K562 (cell line): Measurements from ENCODE around the gene ARL16. TPM values are rescaled to one million over a fixed set of nuclear protein-coding genes. Genes with fewer than 3 reads are reported as not detected.

Experiments used
- ATAC-seq: fragments of 200-7000 bp; cut with Tn5 transposase; 3 replicates; pipeline ENCODE4 v1.9.1; 2020; ENCODE audit warnings: moderate library complexity
- BruUV-seq: library from RNA; stranded (reverse); fragments of 400-500 nt; replicated peaks from 2 replicates; lab custom pipeline; 2021; lab: Mats Ljungman, UMichigan
- CTCF ChIA-PET: fragments of 300-600 bp; formaldehyde crosslinking; extraction: SDS; loops from one replicate; lab custom pipeline; 2021; ENCODE audit warnings: low intra/inter-chr PET ratio; lab: Yijun Ruan, JAX
- POLR2A ChIA-PET: fragments of 300-600, 350-650 bp; sonication (Branson Sonifier 250); formaldehyde crosslinking; extraction: SDS; loops from one replicate; lab custom pipeline; 2021; ENCODE audit warnings: antibody characterized with exemption, inconsistent platforms; lab: Yijun Ruan, JAX
- DNase-seq, 4 experiments: peaks; one replicate each; pipeline versions ENCODE4 v3.0.0 to v3.0.0-alpha.2; 2011 to 2018; ENCODE audit warnings: low spot score in 3 of 4, mixed read lengths in 3 of 4; ENCODE audit errors: extremely low read depth in 1 of 4
- FAIRE-seq: peaks from 2 replicates; lab custom pipeline; 2011; peaks lifted over from hg19 to GRCh38; lab: Jason Lieb, UNC
- H2AFZ ChIP-seq: 2 replicates; pipeline ENCODE4 v1.6.0; 2011; ENCODE audit warnings: low read depth, low read length, control low read depth, inconsistent platforms
- H3K27ac ChIP-seq: fragments of 200-600 bp; 3 replicates; pipeline ENCODE4 v1.8.0; 2011; ENCODE audit warnings: low read depth, mild to moderate bottlenecking, control low read depth, inconsistent platforms, low read length, moderate library complexity, mixed read lengths; ENCODE audit errors: extremely low read depth
- H3K27me3 ChIP-seq, 2 experiments: fragments of 300-600 bp in 1 of 2; 2 replicates in 1 of 2; 3 replicates in 1 of 2; pipeline versions ENCODE4 v1.6.0 to v1.8.0; 2011; ENCODE audit warnings: inconsistent platforms in 2 of 2, low read length in 2 of 2, mild to moderate bottlenecking in 1 of 2, mixed read lengths in 1 of 2, moderate library complexity in 1 of 2; ENCODE audit not compliant: control insufficient read depth in 2 of 2, insufficient read depth in 2 of 2
- H3K36me3 ChIP-seq: fragments of 300-600 bp; 3 replicates; pipeline ENCODE4 v1.8.0; 2011; ENCODE audit warnings: mild to moderate bottlenecking, low read length, inconsistent platforms; ENCODE audit not compliant: control insufficient read depth, insufficient read depth
- H3K4me1 ChIP-seq, 2 experiments: fragments of 200-600 bp in 1 of 2; replicated peaks in 1 of 2; 2 replicates in 1 of 2; 3 replicates in 1 of 2; pipeline versions ENCODE4 v1.5.1 to v1.8.0; 2011; ENCODE audit warnings: inconsistent platforms in 2 of 2, low read length in 2 of 2, mild to moderate bottlenecking in 1 of 2, mixed read lengths in 1 of 2, moderate library complexity in 1 of 2; ENCODE audit not compliant: control insufficient read depth in 2 of 2, insufficient read depth in 2 of 2
- H3K4me2 ChIP-seq: 2 replicates; pipeline ENCODE4 v1.6.1; 2011; ENCODE audit warnings: low read length, control low read depth, inconsistent platforms, mixed read lengths; ENCODE audit not compliant: insufficient read depth
- H3K4me3 ChIP-seq: fragments of 200-600 bp; sonication (generic), shearing (Covaris generic); 2 replicates; pipeline ENCODE4 v1.5.1; 2016; ENCODE audit warnings: control low read depth, inconsistent platforms
- H3K79me2 ChIP-seq: fragments of 200-600 bp; 3 replicates; pipeline ENCODE4 v1.8.0; 2011; ENCODE audit warnings: low read length, inconsistent platforms; ENCODE audit not compliant: control insufficient read depth, insufficient read depth
- H3K9ac ChIP-seq, 2 experiments: 2 replicates each; pipeline versions ENCODE4 v1.6.0 to v1.6.1; 2011; ENCODE audit warnings: low read depth in 2 of 2, low read length in 2 of 2, control low read depth in 1 of 2, inconsistent platforms in 1 of 2, mild to moderate bottlenecking in 1 of 2, mixed read lengths in 1 of 2; ENCODE audit not compliant: insufficient read depth in 1 of 2
- H3K9me1 ChIP-seq: one replicate; pipeline ENCODE4 v1.6.0; 2011; ENCODE audit warnings: inconsistent platforms, mild to moderate bottlenecking, low read length, moderate library complexity; ENCODE audit not compliant: control insufficient read depth, insufficient read depth
- H3K9me3 ChIP-seq: replicated peaks from 2 replicates; pipeline ENCODE4 v1.5.1; 2011; ENCODE audit warnings: low read depth, low read length, inconsistent platforms; ENCODE audit not compliant: control insufficient read depth, insufficient read depth
- H4K20me1 ChIP-seq: replicated peaks from 2 replicates; pipeline ENCODE4 v1.6.1; 2011; ENCODE audit warnings: low read length, inconsistent platforms, mixed read lengths; ENCODE audit not compliant: control insufficient read depth, insufficient read depth
- BHLHE40 ChIP-seq: IDR thresholded peaks from 2 replicates; pipeline ENCODE4 v1.6.1; 2011; ENCODE audit warnings: low read length, improper control_type of control experiment
- POLR2AphosphoS5 ChIP-seq: IDR thresholded peaks from 2 replicates; pipeline ENCODE4 v1.6.1; 2011; ENCODE audit warnings: mild to moderate bottlenecking, low read depth, low read length, moderate library complexity; ENCODE audit not compliant: control insufficient read depth, insufficient read depth
- POLR2B ChIP-seq: fragments of 450-650 bp; IDR thresholded peaks from 2 replicates; pipeline ENCODE4 v1.6.1; 2018; ENCODE audit warnings: low read depth; ENCODE audit not compliant: partially characterized antibody
- POLR2G ChIP-seq: fragments of 200-400 bp; formaldehyde crosslinking; IDR thresholded peaks from 2 replicates; pipeline ENCODE4 v1.6.1; 2017; ENCODE audit warnings: low read depth, mild to moderate bottlenecking, antibody characterized with exemption, low read length, moderate library complexity
- SRF ChIP-seq, 2 experiments: fragments of 250-450, 450-650 bp in 1 of 2; sonication (Bioruptor Pico) in 1 of 2; sonication (generic) in 1 of 2; formaldehyde crosslinking; IDR thresholded peaks; 2 replicates each; pipeline versions ENCODE4 v1.5.0 to v1.5.1; 2020 to 2022; ENCODE audit warnings: mild to moderate bottlenecking in 1 of 2, missing genetic modification reagents in 1 of 2
- U2AF2 ChIP-seq: fragments of 200-400 bp; formaldehyde crosslinking; optimal IDR thresholded peaks from 2 replicates; pipeline ENCODE3; 2017; ENCODE audit warnings: low read depth, mild to moderate bottlenecking, low read length
- ZNF707 ChIP-seq: fragments of 250-450 bp; sonication (Bioruptor Pico); conservative IDR thresholded peaks from 2 replicates; pipeline ENCODE4 v1.8.0; 2022; ENCODE audit warnings: inconsistent platforms, mild to moderate bottlenecking, moderate library complexity
- WGBS: fragments of 100-300 bp; shearing (Covaris generic); methylation state at CpG from one replicate; pipeline ENCODE4 v1.1.6; 2016; ENCODE audit warnings: low coverage, mixed read lengths; ENCODE audit not compliant: insufficient coverage; ENCODE audit errors: missing lambda C conversion rate; 5-methylcytosine and 5-hydroxymethylcytosine counted together
- in situ Hi-C: fragments of 300-500 bp; cut with MboI; formaldehyde crosslinking; loops from 4 replicates; pipeline ENCODE4 v1.15.0; 2018; ENCODE audit warnings: inconsistent platforms, mixed read lengths
- intact Hi-C: fragments of 100-400 bp; cut with micrococcal nuclease; formaldehyde crosslinking; loops from 2 replicates; pipeline ENCODE4 v1.14.2; 2022
- polyA plus RNA-seq, 8 experiments: library from polyadenylated mRNA; depleted of rRNA in 4 of 8; stranded (reverse) in 5 of 8; unstranded in 3 of 8; fragments of >200 nt; fragmentation: Nextera tagmentation in 2 of 8; fragmentation: Illumina TruSeq in 1 of 8; extraction: Ambion mirVana in 2 of 8; extraction: Trizol in 1 of 8; gene quantifications; 2 replicates each; pipeline versions ENCODE4 v1.2.1 to v1.2.3, GENCODE V29; 2011 to 2014; ENCODE audit warnings: inconsistent platforms in 1 of 8, missing spikeins in 1 of 8
- total RNA-seq, 7 experiments: library from RNA; depleted of rRNA in 6 of 7; stranded (reverse); fragments of >200 nt in 6 of 7; fragmentation: Illumina TruSeq in 2 of 7; extraction: Trizol in 2 of 7; gene quantifications; 2 replicates each; pipeline versions ENCODE4 v1.2.1 to v1.2.3, GENCODE V29; 2011 to 2021; ENCODE audit warnings: low replicate concordance in 1 of 7
- TF ChIP-seq, protein P1 (sequence below): sonication (generic); formaldehyde crosslinking; IDR thresholded peaks from 2 replicates; pipeline ENCODE4 v1.8.0; 2022; ENCODE audit warnings: mild to moderate bottlenecking, missing genetic modification reagents
- TF ChIP-seq, protein P2 (sequence below): sonication (generic); formaldehyde crosslinking; IDR thresholded peaks from 2 replicates; pipeline ENCODE4 v1.9.0; 2022; ENCODE audit warnings: mild to moderate bottlenecking, missing genetic modification reagents
- TF ChIP-seq, protein P3 (sequence below), 3 experiments: fragments of 200-800 bp in 1 of 3; fragments of 250-450 bp in 1 of 3; fragments of 450-650 bp in 1 of 3; sonication (Bioruptor Pico) in 1 of 3; sonication (Bioruptor generic) in 1 of 3; formaldehyde crosslinking in 1 of 3; IDR thresholded peaks; 2 replicates each; pipeline versions ENCODE4 v1.6.1 to v1.8.0; 2016 to 2022; ENCODE audit warnings: mild to moderate bottlenecking in 2 of 3, missing genetic modification characterization in 2 of 3, missing compliant biosample characterization in 1 of 3, moderate library complexity in 1 of 3

Gene ARL16
- total and polyA plus RNA-seq, 9 of the 15 experiments (the other 6 are each of a cell fraction or from before 2014, with no cell fraction given): 5.4 to 32.4 (median 22.6) TPM

DNA sequence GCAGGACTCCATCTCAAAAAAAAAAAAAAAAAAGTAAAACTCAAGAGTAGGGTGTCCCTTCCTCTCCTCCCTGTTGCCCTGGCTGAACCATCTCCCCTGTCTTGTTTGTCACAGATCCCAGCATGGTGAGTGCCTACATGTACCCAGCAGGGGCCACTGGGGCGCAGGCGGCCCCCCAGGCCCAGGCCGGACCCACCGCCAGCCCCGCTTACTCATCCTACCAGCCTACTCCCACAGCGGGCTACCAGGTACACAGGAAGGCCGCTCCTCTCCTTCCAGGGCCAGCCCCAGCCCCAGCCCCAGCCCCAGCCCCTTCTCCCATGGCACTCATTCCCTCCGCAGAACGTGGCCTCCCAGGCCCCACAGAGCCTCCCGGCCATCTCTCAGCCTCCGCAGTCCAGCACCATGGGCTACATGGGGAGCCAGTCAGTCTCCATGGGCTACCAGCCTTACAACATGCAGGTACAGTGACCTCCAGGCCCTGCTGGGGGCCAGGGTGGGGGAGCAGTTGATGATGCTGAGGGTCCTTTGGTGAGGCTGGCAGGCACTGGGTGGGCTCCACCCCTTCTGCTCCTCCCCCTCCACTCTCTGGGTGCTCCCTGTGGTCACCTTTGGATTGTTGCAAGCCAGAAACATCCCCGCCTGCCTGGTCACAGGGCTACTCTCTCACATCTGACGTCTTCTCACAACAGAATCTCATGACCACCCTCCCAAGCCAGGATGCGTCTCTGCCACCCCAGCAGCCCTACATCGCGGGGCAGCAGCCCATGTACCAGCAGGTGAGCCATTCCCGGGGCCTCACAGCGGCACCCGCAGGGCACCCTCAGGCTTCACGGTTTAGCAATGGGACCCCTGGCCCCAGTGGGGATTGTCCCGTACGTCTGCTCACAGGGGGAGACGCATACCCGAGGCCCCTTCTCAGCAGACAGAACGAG is 17.0 kb upstream of the ARL16 start:
- intact Hi-C loops: loop anchor here (5.0 kb wide), 1 partner anchor 33 kb away; the partner anchor contains the start of genes CCDC137 and OXLD1
- peaks cover 52% of the 10 kb centered on the region for H3K79me2 ChIP-seq
- peak overlapping the region in 1 of 2 experiments; percentile 100; a peak in 3 of 4 replicates for H3K9ac ChIP-seq
- ChIA-PET CTCF (interaction anchor here (1.0 kb wide), 1 partner anchor 448 kb away, joined by 3 read pairs; no protein-coding TSS in a partner anchor), POLR2A (interaction anchor here (0.6 to 3.8 kb wide), 6 partner anchors 9 to 130 kb away, joined by 3 to 41 read pairs (median 8); partner anchors contain the start of genes ARL16 and HGS)
- peak overlapping the region; percentile 99 for H3K4me3 ChIP-seq
- no peaks in the 10 kb centered on the region for H3K9me1 ChIP-seq
- H2AFZ ChIP-seq: no peak overlapping the region
- no TSS peak for BruUV-seq
- FAIRE-seq (no peak), ATAC-seq (no peak), DNase-seq (no peak)
- WGBS: 95% methylated on average over 8 of the region's 25 CpGs
- H3K36me3 ChIP-seq: peaks cover 80% of the 10 kb centered on the region
- H4K20me1 ChIP-seq: peaks cover 14% of the 10 kb centered on the region
- H3K27ac ChIP-seq: peak overlapping the region; percentile 90; the same call in 2 of the 3 replicates
- peak overlapping the region; percentile 95 for H3K4me2 ChIP-seq
- H3K9me3 ChIP-seq: no peaks in the 10 kb centered on the region
- in situ Hi-C loops: no loop called here
- H3K27me3 ChIP-seq: no peaks in the 10 kb centered on the region
- H3K4me1 ChIP-seq: peaks cover 14 to 50% of the 10 kb centered on the region in 2 experiments; a peak in 4 of 5 replicates
- TF ChIP-seq, protein P1, sequence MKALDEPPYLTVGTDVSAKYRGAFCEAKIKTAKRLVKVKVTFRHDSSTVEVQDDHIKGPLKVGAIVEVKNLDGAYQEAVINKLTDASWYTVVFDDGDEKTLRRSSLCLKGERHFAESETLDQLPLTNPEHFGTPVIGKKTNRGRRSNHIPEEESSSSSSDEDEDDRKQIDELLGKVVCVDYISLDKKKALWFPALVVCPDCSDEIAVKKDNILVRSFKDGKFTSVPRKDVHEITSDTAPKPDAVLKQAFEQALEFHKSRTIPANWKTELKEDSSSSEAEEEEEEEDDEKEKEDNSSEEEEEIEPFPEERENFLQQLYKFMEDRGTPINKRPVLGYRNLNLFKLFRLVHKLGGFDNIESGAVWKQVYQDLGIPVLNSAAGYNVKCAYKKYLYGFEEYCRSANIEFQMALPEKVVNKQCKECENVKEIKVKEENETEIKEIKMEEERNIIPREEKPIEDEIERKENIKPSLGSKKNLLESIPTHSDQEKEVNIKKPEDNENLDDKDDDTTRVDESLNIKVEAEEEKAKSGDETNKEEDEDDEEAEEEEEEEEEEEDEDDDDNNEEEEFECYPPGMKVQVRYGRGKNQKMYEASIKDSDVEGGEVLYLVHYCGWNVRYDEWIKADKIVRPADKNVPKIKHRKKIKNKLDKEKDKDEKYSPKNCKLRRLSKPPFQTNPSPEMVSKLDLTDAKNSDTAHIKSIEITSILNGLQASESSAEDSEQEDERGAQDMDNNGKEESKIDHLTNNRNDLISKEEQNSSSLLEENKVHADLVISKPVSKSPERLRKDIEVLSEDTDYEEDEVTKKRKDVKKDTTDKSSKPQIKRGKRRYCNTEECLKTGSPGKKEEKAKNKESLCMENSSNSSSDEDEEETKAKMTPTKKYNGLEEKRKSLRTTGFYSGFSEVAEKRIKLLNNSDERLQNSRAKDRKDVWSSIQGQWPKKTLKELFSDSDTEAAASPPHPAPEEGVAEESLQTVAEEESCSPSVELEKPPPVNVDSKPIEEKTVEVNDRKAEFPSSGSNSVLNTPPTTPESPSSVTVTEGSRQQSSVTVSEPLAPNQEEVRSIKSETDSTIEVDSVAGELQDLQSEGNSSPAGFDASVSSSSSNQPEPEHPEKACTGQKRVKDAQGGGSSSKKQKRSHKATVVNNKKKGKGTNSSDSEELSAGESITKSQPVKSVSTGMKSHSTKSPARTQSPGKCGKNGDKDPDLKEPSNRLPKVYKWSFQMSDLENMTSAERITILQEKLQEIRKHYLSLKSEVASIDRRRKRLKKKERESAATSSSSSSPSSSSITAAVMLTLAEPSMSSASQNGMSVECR (CRISPR knock-in tag): no peak; the same call in 1 of the 2 replicates
- TF ChIP-seq POLR2G (peak; percentile 65; the same call in 1 of the 2 replicates), POLR2AphosphoS5 (peak; percentile 34; the same call in 1 of the 2 replicates), SRF (CRISPR knock-in tag; IDR thresholded peaks at IDR 0.05) (no peak), POLR2B (peak; percentile 13), ZNF707 (CRISPR knock-in tag) (no peak), BHLHE40 (no peak), U2AF2 (no peak)
- TF ChIP-seq, protein P2, sequence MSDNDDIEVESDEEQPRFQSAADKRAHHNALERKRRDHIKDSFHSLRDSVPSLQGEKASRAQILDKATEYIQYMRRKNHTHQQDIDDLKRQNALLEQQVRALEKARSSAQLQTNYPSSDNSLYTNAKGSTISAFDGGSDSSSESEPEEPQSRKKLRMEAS (CRISPR knock-in tag): 0 out of 2 replicates have a peak, but pooled peaks have one; percentile 21
- TF ChIP-seq, protein P3, sequence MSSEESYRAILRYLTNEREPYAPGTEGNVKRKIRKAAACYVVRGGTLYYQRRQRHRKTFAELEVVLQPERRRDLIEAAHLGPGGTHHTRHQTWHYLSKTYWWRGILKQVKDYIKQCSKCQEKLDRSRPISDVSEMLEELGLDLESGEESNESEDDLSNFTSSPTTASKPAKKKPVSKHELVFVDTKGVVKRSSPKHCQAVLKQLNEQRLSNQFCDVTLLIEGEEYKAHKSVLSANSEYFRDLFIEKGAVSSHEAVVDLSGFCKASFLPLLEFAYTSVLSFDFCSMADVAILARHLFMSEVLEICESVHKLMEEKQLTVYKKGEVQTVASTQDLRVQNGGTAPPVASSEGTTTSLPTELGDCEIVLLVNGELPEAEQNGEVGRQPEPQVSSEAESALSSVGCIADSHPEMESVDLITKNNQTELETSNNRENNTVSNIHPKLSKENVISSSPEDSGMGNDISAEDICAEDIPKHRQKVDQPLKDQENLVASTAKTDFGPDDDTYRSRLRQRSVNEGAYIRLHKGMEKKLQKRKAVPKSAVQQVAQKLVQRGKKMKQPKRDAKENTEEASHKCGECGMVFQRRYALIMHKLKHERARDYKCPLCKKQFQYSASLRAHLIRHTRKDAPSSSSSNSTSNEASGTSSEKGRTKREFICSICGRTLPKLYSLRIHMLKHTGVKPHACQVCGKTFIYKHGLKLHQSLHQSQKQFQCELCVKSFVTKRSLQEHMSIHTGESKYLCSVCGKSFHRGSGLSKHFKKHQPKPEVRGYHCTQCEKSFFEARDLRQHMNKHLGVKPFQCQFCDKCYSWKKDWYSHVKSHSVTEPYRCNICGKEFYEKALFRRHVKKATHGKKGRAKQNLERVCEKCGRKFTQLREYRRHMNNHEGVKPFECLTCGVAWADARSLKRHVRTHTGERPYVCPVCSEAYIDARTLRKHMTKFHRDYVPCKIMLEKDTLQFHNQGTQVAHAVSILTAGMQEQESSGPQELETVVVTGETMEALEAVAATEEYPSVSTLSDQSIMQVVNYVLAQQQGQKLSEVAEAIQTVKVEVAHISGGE (CRISPR knock-in tag; IDR thresholded peaks at IDR 0.05): 0 out of 6 replicates have a peak, but pooled peaks of 1 of the 3 experiments have one; percentile 30
